ENCODE results near the gene ID2. TPM values are rescaled to one million over a fixed set of nuclear protein-coding genes. Genes with fewer than 3 reads are reported as not detected.

The ID2 gene
- total RNA-seq, 1 experiment from 2014 or later = 48.6 TPM

DNA sequence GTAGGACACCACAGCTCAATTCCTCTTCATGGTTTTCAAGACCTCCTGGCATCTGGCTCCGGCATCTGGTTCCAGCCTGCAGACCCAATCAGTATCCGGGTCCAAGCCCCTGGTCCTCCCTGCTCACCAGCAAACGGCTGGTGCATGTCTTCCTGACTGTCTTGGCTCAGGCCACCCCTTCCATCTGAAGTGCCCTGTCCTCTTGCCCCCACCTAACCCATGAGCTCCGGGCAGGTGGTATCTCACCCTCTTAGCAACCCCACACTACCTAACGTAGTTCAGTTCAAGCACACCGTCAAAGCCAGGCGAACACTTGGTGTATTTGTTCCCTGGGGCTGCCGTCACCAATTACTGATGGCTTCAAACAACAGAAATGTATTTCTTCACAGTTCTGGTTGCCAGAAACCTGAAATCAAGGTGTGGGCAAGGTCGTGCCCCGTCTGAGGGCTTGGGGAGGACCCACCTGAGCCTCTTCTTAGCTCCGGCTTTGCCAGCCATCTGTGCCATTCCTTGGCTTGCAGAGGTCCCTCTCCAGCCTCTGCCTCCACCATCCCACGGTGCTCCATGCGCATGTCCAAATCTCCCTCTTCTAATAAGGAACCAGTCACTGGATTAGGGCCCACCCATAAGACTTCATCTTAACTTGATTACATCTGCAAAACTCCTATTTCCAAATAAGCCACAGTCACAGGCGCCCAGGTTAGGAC lies 47.2 kb upstream of the ID2 start:
- Mint-ChIP-seq H3K27ac (no peak overlapping the region), H3K36me3 (ENCODE audit: insufficient read depth in 1 of 3, low read depth in 3 of 3) (no peaks in the 10 kb centered on the region; a peak in 1 of 7 replicates)

More for the DNA sequence above, 47.2 kb upstream of the ID2 start:
- no peak overlapping the region for H2BK120ac ChIP-seq (ENCODE audit: low read depth, low read length, poor library complexity, severe bottlenecking)
- H3K18ac ChIP-seq (ENCODE audit: insufficient read length, low read depth, low read length) = no peak overlapping the region
- no peak overlapping the region for H2AFZ ChIP-seq (ENCODE audit: low read length)
- no peak overlapping the region for H3K4me2 ChIP-seq (ENCODE audit: insufficient read depth, insufficient read length, low read length)
- no peaks in the 10 kb centered on the region; a peak in 2 of 5 replicates for H3K9me3 Mint-ChIP-seq
- no peak overlapping the region for H2BK20ac ChIP-seq (ENCODE audit: low read depth, low read length, poor library complexity, severe bottlenecking)
- H3K4me1 ChIP-seq (ENCODE audit: insufficient read depth, low read length) = peaks cover 11% of the 10 kb centered on the region
- no peaks in the 10 kb centered on the region for H4K20me1 ChIP-seq (ENCODE audit: control insufficient read depth, insufficient read depth, insufficient read length)
- TF ChIP-seq CTCF (conservative IDR thresholded peaks at IDR 0.05) = no peak
- no peak overlapping the region for H3K4ac ChIP-seq (ENCODE audit: low read depth, low read length)
- no peak overlapping the region for H3K56ac ChIP-seq (ENCODE audit: insufficient read length, low read depth, low read length)
- H2BK15ac ChIP-seq (ENCODE audit: low read depth, low read length) = no peak overlapping the region
- no peaks in the 10 kb centered on the region for H3K79me2 ChIP-seq (ENCODE audit: insufficient read depth, low read length)
- no peak overlapping the region for H2BK5ac ChIP-seq (ENCODE audit: insufficient read length, low read length)
- H3K23me2 ChIP-seq (ENCODE audit: insufficient read length, low read depth, low read length, poor library complexity, severe bottlenecking) = peaks cover 4% of the 10 kb centered on the region
- DNase-seq = no peak
- no peak overlapping the region for H3K14ac ChIP-seq (ENCODE audit: insufficient read depth, low read length)
- no CpG with 5 or more reads among the region's 14 CpGs for WGBS (ENCODE audit: extremely low coverage, insufficient read length, low lambda C conversion rate)
- H4K8ac ChIP-seq (replicated peaks; ENCODE audit: insufficient read length, low read depth, low read length) = no peak overlapping the region
- no peak overlapping the region for H3K23ac ChIP-seq (ENCODE audit: insufficient read length, low read depth, low read length)
- no peak overlapping the region for H3K27ac ChIP-seq (ENCODE audit: insufficient read length, low read depth, low read length)
- H3K4me1 Mint-ChIP-seq = peaks cover 47 to 52% of the 10 kb centered on the region in 2 experiments
- H4K5ac ChIP-seq (ENCODE audit: insufficient read length, low read depth, low read length) = no peak overlapping the region
- no peaks in the 10 kb centered on the region; the same call in 1 of the 2 replicates for H3K27me3 ChIP-seq (ENCODE audit: insufficient read depth, low read length)
- H3K9me3 ChIP-seq (ENCODE audit: control insufficient read depth, low read depth, low read length) = no peaks in the 10 kb centered on the region
- no peak overlapping the region for H3K4me3 Mint-ChIP-seq
- no peak overlapping the region for H2BK12ac ChIP-seq (ENCODE audit: insufficient read length, low read depth, low read length)
- H3T11ph ChIP-seq (ENCODE audit: low read length) = no peak overlapping the region
- H3K79me1 ChIP-seq (ENCODE audit: insufficient read depth, low read depth, low read length, poor library complexity, severe bottlenecking) = no peaks in the 10 kb centered on the region
- H2AK5ac ChIP-seq (ENCODE audit: insufficient read length, low read length) = no peak overlapping the region
- no peak overlapping the region for H4K91ac ChIP-seq (ENCODE audit: insufficient read length, low read depth, low read length)
- peaks cover 24% of the 10 kb centered on the region for H3K27me3 Mint-ChIP-seq (ENCODE audit: low read depth)
- H3K9ac ChIP-seq (ENCODE audit: extremely low read depth, insufficient read length, low read length) = no peak overlapping the region
